ENCODE results near the gene NEU4. TPM values are rescaled to one million over a fixed set of nuclear protein-coding genes. Genes with fewer than 3 reads are reported as not detected.
A peak's percentile ranks its signal among the peaks of the same experiment; 100 is the strongest.

Gene NEU4
- total and polyA plus RNA-seq, 3 experiments from 2014 or later = not detected

- H3K4me3 ChIP-seq (ENCODE audit: low read length) = no peak overlapping the region
- Mint-ChIP-seq H3K27ac (peak overlapping the region in 7 of 8 donors; percentile 4 to 94 (median 37)), H3K4me3 (peak overlapping the region in 6 of 7 donors; percentile 18 to 90 (median 43)), H3K4me1 (peaks cover 11 to 21% (median 12%) of the 10 kb centered on the region in 3 donors), H3K27me3 (no peaks in the 10 kb centered on the region), H3K36me3 (peaks cover 0 to 2% (median 0%) of the 10 kb centered on the region in 3 donors), H3K9me3 (no peaks in the 10 kb centered on the region)
- ChIA-PET POLR2A (no interaction called here), CTCF (interaction anchor here (1.5 kb wide), 1 partner anchor 107 kb away, joined by 4 read pairs; no protein-coding TSS in a partner anchor)
- H3K27ac ChIP-seq (ENCODE audit: low read depth, low read length) = no peak overlapping the region
- peaks cover 11% of the 10 kb centered on the region for H3K4me1 ChIP-seq (ENCODE audit: insufficient read depth, low read length)
- DNase-seq = peak in 1 of 5 donors; percentile 48
- H3K36me3 ChIP-seq (ENCODE audit: insufficient read depth, low read length) = no peaks in the 10 kb centered on the region
- no peaks in the 10 kb centered on the region for H3K9me3 ChIP-seq (ENCODE audit: low read length)
- no peaks in the 10 kb centered on the region for H3K27me3 ChIP-seq (ENCODE audit: insufficient read depth, low read length, poor library complexity, severe bottlenecking)
Measured at GRCh38 chr2:241771286-241772062, 37.5 kb upstream of the NEU4 start.

- Mint-ChIP-seq H3K27me3 (no peaks in the 10 kb centered on the region), H3K27ac (peak overlapping the region in 7 of 8 donors; percentile 4 to 86 (median 21)), H3K9me3 (no peaks in the 10 kb centered on the region), H3K36me3 (peaks cover 0 to 2% (median 0%) of the 10 kb centered on the region in 3 donors), H3K4me1 (peaks cover 11 to 21% (median 12%) of the 10 kb centered on the region in 3 donors), H3K4me3 (peak overlapping the region; percentile 6 to 90 (median 42))
- Histone ChIP-seq H3K9me3 (ENCODE audit: low read length) (no peaks in the 10 kb centered on the region), H3K36me3 (ENCODE audit: insufficient read depth, low read length) (no peaks in the 10 kb centered on the region), H3K27me3 (ENCODE audit: insufficient read depth, low read length, poor library complexity, severe bottlenecking) (no peaks in the 10 kb centered on the region), H3K4me1 (ENCODE audit: insufficient read depth, low read length) (peaks cover 11% of the 10 kb centered on the region), H3K4me3 (ENCODE audit: low read length) (no peak overlapping the region), H3K27ac (ENCODE audit: low read depth, low read length) (no peak overlapping the region)
- ChIA-PET CTCF (interaction anchor here (1.5 kb wide), 1 partner anchor 107 kb away, joined by 4 read pairs; no protein-coding TSS in a partner anchor), POLR2A (no interaction called here)
- DNase-seq = peak in 3 of 5 donors; percentile 58 to 64 (median 63)
Measured at GRCh38 chr2:241772063-241772499, 36.9 kb upstream of the NEU4 start.

- H3K9me3 ChIP-seq (ENCODE audit: low read length) = no peaks in the 10 kb centered on the region
- H3K27ac ChIP-seq (ENCODE audit: low read depth, low read length) = no peak overlapping the region
- POLR2A ChIA-PET = interaction anchor here (0.6 kb wide), 1 partner anchor 260 kb away, joined by 4 read pairs; no protein-coding TSS in a partner anchor
- peaks cover 11 to 17% (median 12%) of the 10 kb centered on the region in 3 donors for H3K4me1 Mint-ChIP-seq
- peaks cover 11% of the 10 kb centered on the region for H3K4me1 ChIP-seq (ENCODE audit: insufficient read depth, low read length)
- no peaks in the 10 kb centered on the region for H3K36me3 Mint-ChIP-seq
- no peak overlapping the region for H3K27ac Mint-ChIP-seq
- CTCF ChIA-PET = interaction anchor here (0.9 kb wide), 1 partner anchor 72 kb away, joined by 3 read pairs; the partner anchor contains the start of gene ING5
- H3K4me3 Mint-ChIP-seq = no peak overlapping the region
- H3K27me3 ChIP-seq (ENCODE audit: insufficient read depth, low read length, poor library complexity, severe bottlenecking) = no peaks in the 10 kb centered on the region
- DNase-seq = peak in 1 of 5 donors; percentile 44
- no peak overlapping the region for H3K4me3 ChIP-seq (ENCODE audit: low read length)
- H3K27me3 Mint-ChIP-seq = no peaks in the 10 kb centered on the region
- H3K9me3 Mint-ChIP-seq = no peaks in the 10 kb centered on the region
- no peaks in the 10 kb centered on the region for H3K36me3 ChIP-seq (ENCODE audit: insufficient read depth, low read length)
Measured at GRCh38 chr2:241773511-241774418, 35.2 kb upstream of the NEU4 start.

GRCh38 chr2:241774419-241775222 lies 34.4 kb upstream of the NEU4 start:
- no peak overlapping the region for H3K27ac ChIP-seq (ENCODE audit: low read depth, low read length)
- H3K36me3 ChIP-seq (ENCODE audit: insufficient read depth, low read length) = no peaks in the 10 kb centered on the region
- H3K9me3 ChIP-seq (ENCODE audit: low read length) = no peaks in the 10 kb centered on the region
- ChIA-PET CTCF (no interaction called here), POLR2A (interaction anchor here (0.6 kb wide), 1 partner anchor 261 kb away, joined by 4 read pairs; no protein-coding TSS in a partner anchor)
- Mint-ChIP-seq H3K4me1 (peaks cover 11 to 17% (median 12%) of the 10 kb centered on the region in 3 donors), H3K36me3 (no peaks in the 10 kb centered on the region), H3K9me3 (no peaks in the 10 kb centered on the region), H3K27ac (no peak overlapping the region), H3K4me3 (no peak overlapping the region), H3K27me3 (no peaks in the 10 kb centered on the region)
- no peak overlapping the region for H3K4me3 ChIP-seq (ENCODE audit: low read length)
- H3K27me3 ChIP-seq (ENCODE audit: insufficient read depth, low read length, poor library complexity, severe bottlenecking) = no peaks in the 10 kb centered on the region
- peaks cover 11% of the 10 kb centered on the region for H3K4me1 ChIP-seq (ENCODE audit: insufficient read depth, low read length)
- DNase-seq = peak in 1 of 5 donors; percentile 40

GRCh38 chr2:241775223-241776177 lies 33.5 kb upstream of the NEU4 start:
- ChIA-PET POLR2A (no interaction called here), CTCF (no interaction called here)
- Mint-ChIP-seq H3K9me3 (no peaks in the 10 kb centered on the region), H3K4me3 (no peak overlapping the region), H3K4me1 (peaks cover 11 to 17% (median 12%) of the 10 kb centered on the region in 3 donors), H3K36me3 (no peaks in the 10 kb centered on the region), H3K27ac (no peak overlapping the region), H3K27me3 (no peaks in the 10 kb centered on the region)
- Histone ChIP-seq H3K4me1 (ENCODE audit: insufficient read depth, low read length) (peaks cover 11% of the 10 kb centered on the region), H3K27ac (ENCODE audit: low read depth, low read length) (no peak overlapping the region), H3K36me3 (ENCODE audit: insufficient read depth, low read length) (no peaks in the 10 kb centered on the region), H3K9me3 (ENCODE audit: low read length) (no peaks in the 10 kb centered on the region), H3K27me3 (ENCODE audit: insufficient read depth, low read length, poor library complexity, severe bottlenecking) (no peaks in the 10 kb centered on the region), H3K4me3 (ENCODE audit: low read length) (no peak overlapping the region)
- DNase-seq = peak in 1 of 5 donors; percentile 39

GRCh38 chr2:241776336-241777169 lies 32.4 kb upstream of the NEU4 start, which contains the start of gene GAL3ST2:
Gene GAL3ST2, plus strand, starts transcription at chr2:241776822. Its CDS starts 134 bp downstream, at chr2:241776956.
- H3K27me3 Mint-ChIP-seq = no peaks in the 10 kb centered on the region
- no peak within 1 kb of the TSS for H3K27ac ChIP-seq (ENCODE audit: low read depth, low read length)
- no peaks in the 10 kb centered on the region for H3K36me3 ChIP-seq (ENCODE audit: insufficient read depth, low read length)
- no peaks in the 10 kb centered on the region for H3K27me3 ChIP-seq (ENCODE audit: insufficient read depth, low read length, poor library complexity, severe bottlenecking)
- POLR2A ChIA-PET = no interaction called here
- H3K27ac Mint-ChIP-seq = no peak within 1 kb of the TSS
- no peaks in the 10 kb centered on the region for H3K36me3 Mint-ChIP-seq
- H3K9me3 Mint-ChIP-seq = peaks cover 0 to 8% (median 0%) of the 10 kb centered on the region in 5 donors
- no peaks in the 10 kb centered on the region for H3K9me3 ChIP-seq (ENCODE audit: low read length)
- H3K4me3 ChIP-seq (ENCODE audit: low read length) = no peak within 1 kb of the TSS
- peaks cover 11 to 12% (median 11%) of the 10 kb centered on the region in 3 donors for H3K4me1 Mint-ChIP-seq
- no peak within 1 kb of the TSS for H3K4me3 Mint-ChIP-seq
- peak in 1 of 5 donors; percentile 31 for DNase-seq
- peaks cover 11% of the 10 kb centered on the region for H3K4me1 ChIP-seq (ENCODE audit: insufficient read depth, low read length)
- CTCF ChIA-PET = no interaction called here
